H9 (cell line): ENCODE results near the gene COL18A1. TPM values are rescaled to one million over a fixed set of nuclear protein-coding genes. Genes with fewer than 3 reads are reported as not detected.

Experiments used
- DNase-seq: peaks from one replicate; pipeline ENCODE4 v3.0.0-alpha.2; 2017
- H2AFZ ChIP-seq: one replicate; pipeline ENCODE4 v1.6.1; 2013; ENCODE audit warnings: mild to moderate bottlenecking, low read length, control low read depth, moderate library complexity
- H2AK5ac ChIP-seq: 2 replicates; pipeline ENCODE4 v1.6.1; 2013; ENCODE audit warnings: low read length, control low read depth, mixed read lengths; ENCODE audit not compliant: insufficient read length
- H2BK120ac ChIP-seq: one replicate; pipeline ENCODE4 v1.6.1; 2013; ENCODE audit warnings: low read depth, mild to moderate bottlenecking, low read length, control low read depth, inconsistent platforms; ENCODE audit not compliant: poor library complexity, severe bottlenecking
- H2BK12ac ChIP-seq: 2 replicates; pipeline ENCODE4 v1.6.1; 2013; ENCODE audit warnings: low read length, control low read depth, mixed read lengths, low read depth; ENCODE audit not compliant: insufficient read length
- H2BK15ac ChIP-seq: 2 replicates; pipeline ENCODE4 v1.6.1; 2013; ENCODE audit warnings: low read depth, low read length, control low read depth
- H2BK20ac ChIP-seq: one replicate; pipeline ENCODE4 v1.6.1; 2013; ENCODE audit warnings: low read depth, mild to moderate bottlenecking, low read length, control low read depth, inconsistent platforms; ENCODE audit not compliant: poor library complexity, severe bottlenecking
- H2BK5ac ChIP-seq: 2 replicates; pipeline ENCODE4 v1.6.1; 2013; ENCODE audit warnings: low read length, control low read depth, mixed read lengths; ENCODE audit not compliant: insufficient read length
- H3K14ac ChIP-seq: 2 replicates; pipeline ENCODE4 v1.6.1; 2013; ENCODE audit warnings: low read length, control low read depth; ENCODE audit not compliant: insufficient read depth
- H3K18ac ChIP-seq: 2 replicates; pipeline ENCODE4 v1.6.1; 2013; ENCODE audit warnings: low read depth, mild to moderate bottlenecking, mixed read lengths, low read length, control low read depth; ENCODE audit not compliant: insufficient read length
- H3K23ac ChIP-seq: 2 replicates; pipeline ENCODE4 v1.6.1; 2013; ENCODE audit warnings: low read length, control low read depth, mixed read lengths, low read depth; ENCODE audit not compliant: insufficient read length
- H3K23me2 ChIP-seq: 2 replicates; pipeline ENCODE4 v1.6.1; 2013; ENCODE audit warnings: low read depth, mild to moderate bottlenecking, mixed read lengths, low read length, control low read depth; ENCODE audit not compliant: insufficient read length, poor library complexity, severe bottlenecking
- H3K27ac ChIP-seq: 2 replicates; pipeline ENCODE4 v1.5.1; 2013; ENCODE audit warnings: low read length, control low read depth, mixed read lengths, low read depth; ENCODE audit not compliant: insufficient read length
- H3K27me3 ChIP-seq: 2 replicates; pipeline ENCODE4 v1.6.1; 2013; ENCODE audit warnings: low read length, control low read depth, inconsistent platforms; ENCODE audit not compliant: insufficient read depth
- H3K4ac ChIP-seq: 2 replicates; pipeline ENCODE4 v1.6.1; 2013; ENCODE audit warnings: low read depth, mild to moderate bottlenecking, control low read depth, inconsistent platforms, low read length, moderate library complexity
- H3K4me1 ChIP-seq: 2 replicates; pipeline ENCODE4 v1.6.1; 2013; ENCODE audit warnings: low read length, control low read depth, inconsistent platforms; ENCODE audit not compliant: insufficient read depth
- H3K4me2 ChIP-seq: 2 replicates; pipeline ENCODE4 v1.6.1; 2013; ENCODE audit warnings: low read length, control low read depth, mixed read lengths; ENCODE audit not compliant: insufficient read length, insufficient read depth
- H3K56ac ChIP-seq: 2 replicates; pipeline ENCODE4 v1.6.1; 2013; ENCODE audit warnings: low read depth, mild to moderate bottlenecking, mixed read lengths, low read length, control low read depth; ENCODE audit not compliant: insufficient read length
- H3K79me1 ChIP-seq: 2 replicates; pipeline ENCODE4 v1.6.1; 2013; ENCODE audit warnings: low read depth, mild to moderate bottlenecking, moderate library complexity, low read length, control low read depth, inconsistent platforms; ENCODE audit not compliant: insufficient read depth, poor library complexity, severe bottlenecking
- H3K79me2 ChIP-seq: 2 replicates; pipeline ENCODE4 v1.6.1; 2013; ENCODE audit warnings: low read length, control low read depth, inconsistent platforms; ENCODE audit not compliant: insufficient read depth
- H3K9ac ChIP-seq: 2 replicates; pipeline ENCODE4 v1.6.1; 2013; ENCODE audit warnings: low read length, control low read depth, mixed read lengths; ENCODE audit not compliant: insufficient read length; ENCODE audit errors: extremely low read depth
- H3K9me3 ChIP-seq: one replicate; pipeline ENCODE4 v1.6.1; 2013; ENCODE audit warnings: low read depth, low read length, inconsistent platforms; ENCODE audit not compliant: control insufficient read depth
- H3T11ph ChIP-seq: one replicate; pipeline ENCODE4 v1.6.1; 2013; ENCODE audit warnings: mild to moderate bottlenecking, low read length, control low read depth, inconsistent platforms
- H4K20me1 ChIP-seq: one replicate; pipeline ENCODE4 v1.6.1; 2013; ENCODE audit not compliant: control insufficient read depth, insufficient read length, insufficient read depth
- H4K5ac ChIP-seq: 2 replicates; pipeline ENCODE4 v1.6.1; 2013; ENCODE audit warnings: low read depth, mild to moderate bottlenecking, mixed read lengths, low read length, control low read depth; ENCODE audit not compliant: insufficient read length
- H4K8ac ChIP-seq: replicated peaks from 2 replicates; pipeline ENCODE4 v1.6.1; 2013; ENCODE audit warnings: low read length, control low read depth, mixed read lengths, low read depth; ENCODE audit not compliant: insufficient read length
- H4K91ac ChIP-seq: 2 replicates; pipeline ENCODE4 v1.6.1; 2013; ENCODE audit warnings: low read depth, mild to moderate bottlenecking, moderate library complexity, mixed read lengths, low read length, control low read depth; ENCODE audit not compliant: insufficient read length
- H3K27ac Mint-ChIP-seq, 3 experiments: 2 replicates in 2 of 3; 3 replicates in 1 of 3; pipeline ENCODE4 v1.8.0; 2020 to 2021; ENCODE audit warnings: mixed read lengths in 3 of 3, mild to moderate bottlenecking in 1 of 3, moderate library complexity in 1 of 3
- H3K27me3 Mint-ChIP-seq: 2 replicates; pipeline ENCODE4 v1.8.0; 2021; ENCODE audit warnings: low read depth, mild to moderate bottlenecking, moderate library complexity, mixed read lengths
- H3K36me3 Mint-ChIP-seq, 3 experiments: 2 replicates in 2 of 3; 3 replicates in 1 of 3; pipeline ENCODE4 v1.8.0; 2020 to 2021; ENCODE audit warnings: low read depth in 3 of 3, mixed read lengths in 3 of 3; ENCODE audit not compliant: insufficient read depth in 1 of 3
- H3K4me1 Mint-ChIP-seq, 2 experiments: 2 replicates each; pipeline ENCODE4 v1.8.0; 2020; ENCODE audit warnings: mixed read lengths in 2 of 2
- H3K4me3 Mint-ChIP-seq, 2 experiments: 2 replicates in 1 of 2; 3 replicates in 1 of 2; pipeline ENCODE4 v1.8.0; 2020 to 2021; ENCODE audit warnings: mild to moderate bottlenecking in 2 of 2, mixed read lengths in 2 of 2, moderate library complexity in 1 of 2
- H3K9me3 Mint-ChIP-seq, 2 experiments: 2 replicates in 1 of 2; 3 replicates in 1 of 2; pipeline ENCODE4 v1.8.0; 2020; ENCODE audit warnings: mild to moderate bottlenecking in 2 of 2, mixed read lengths in 2 of 2, moderate library complexity in 1 of 2
- WGBS: extraction: QIAGEN DNeasy Blood & Tissue Kit; methylation state at CpG from one replicate; pipeline ENCODE4 v1.1.7; 2013; ENCODE audit warnings: missing lambda C conversion rate, low lambda C conversion rate, mixed read lengths; ENCODE audit not compliant: insufficient read length; ENCODE audit errors: extremely low coverage; 5-methylcytosine and 5-hydroxymethylcytosine counted together
- total RNA-seq: library from RNA; stranded (reverse); gene quantifications from 2 replicates; pipeline ENCODE4 v1.2.1, GENCODE V29; 2021
- TF ChIP-seq, protein P1 (sequence below): fragments of 200-600 bp; sonication (generic); conservative IDR thresholded peaks from 3 replicates; pipeline ENCODE4 v1.8.0; 2021; ENCODE audit warnings: antibody characterized with exemption, mild to moderate bottlenecking

COL18A1 gene
- total RNA-seq, 1 experiment from 2014 or later, result 232 TPM

DNA sequence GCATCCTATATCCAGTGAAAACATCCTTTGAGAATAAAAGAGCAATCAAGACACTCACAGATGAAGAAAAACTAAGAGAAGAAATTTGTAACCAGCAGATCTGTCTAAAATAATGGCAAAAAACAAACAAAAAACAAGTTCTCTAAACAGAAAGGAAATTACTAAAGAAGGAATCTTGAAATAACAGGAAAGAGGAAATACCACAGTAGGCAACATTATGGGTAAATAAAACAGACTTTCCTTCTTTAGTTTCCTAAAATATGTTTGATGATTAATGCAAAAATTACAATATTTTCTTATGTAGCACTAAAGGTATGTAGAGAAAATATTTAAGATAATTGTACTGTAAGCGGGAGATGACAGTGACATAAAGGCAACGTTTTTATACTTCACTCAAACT lies 113.8 kb downstream of the COL18A1 start:
- H2AFZ ChIP-seq, result no peak overlapping the region
- no peak overlapping the region for H3K27ac ChIP-seq
- no peak overlapping the region for H3K23ac ChIP-seq
- H3K56ac ChIP-seq, result no peak overlapping the region
- no peak overlapping the region for H3K14ac ChIP-seq
- H2BK20ac ChIP-seq, result no peak overlapping the region
- Mint-ChIP-seq H3K36me3 (peaks cover 58 to 72% (median 72%) of the 10 kb centered on the region in 3 experiments), H3K4me1 (no peaks in the 10 kb centered on the region), H3K27me3 (peaks cover 11% of the 10 kb centered on the region), H3K4me3 (no peak overlapping the region), H3K9me3 (peaks cover 46 to 52% of the 10 kb centered on the region in 2 experiments), H3K27ac (no peak overlapping the region)
- H4K5ac ChIP-seq, result no peak overlapping the region
- H3K4ac ChIP-seq, result no peak overlapping the region
- H3K18ac ChIP-seq, result no peak overlapping the region
- TF ChIP-seq, protein P1, sequence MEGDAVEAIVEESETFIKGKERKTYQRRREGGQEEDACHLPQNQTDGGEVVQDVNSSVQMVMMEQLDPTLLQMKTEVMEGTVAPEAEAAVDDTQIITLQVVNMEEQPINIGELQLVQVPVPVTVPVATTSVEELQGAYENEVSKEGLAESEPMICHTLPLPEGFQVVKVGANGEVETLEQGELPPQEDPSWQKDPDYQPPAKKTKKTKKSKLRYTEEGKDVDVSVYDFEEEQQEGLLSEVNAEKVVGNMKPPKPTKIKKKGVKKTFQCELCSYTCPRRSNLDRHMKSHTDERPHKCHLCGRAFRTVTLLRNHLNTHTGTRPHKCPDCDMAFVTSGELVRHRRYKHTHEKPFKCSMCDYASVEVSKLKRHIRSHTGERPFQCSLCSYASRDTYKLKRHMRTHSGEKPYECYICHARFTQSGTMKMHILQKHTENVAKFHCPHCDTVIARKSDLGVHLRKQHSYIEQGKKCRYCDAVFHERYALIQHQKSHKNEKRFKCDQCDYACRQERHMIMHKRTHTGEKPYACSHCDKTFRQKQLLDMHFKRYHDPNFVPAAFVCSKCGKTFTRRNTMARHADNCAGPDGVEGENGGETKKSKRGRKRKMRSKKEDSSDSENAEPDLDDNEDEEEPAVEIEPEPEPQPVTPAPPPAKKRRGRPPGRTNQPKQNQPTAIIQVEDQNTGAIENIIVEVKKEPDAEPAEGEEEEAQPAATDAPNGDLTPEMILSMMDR, result no peak
- H3K4me2 ChIP-seq, result no peak overlapping the region
- H2BK120ac ChIP-seq, result no peak overlapping the region
- H3K79me2 ChIP-seq, result no peaks in the 10 kb centered on the region
- H2BK12ac ChIP-seq, result no peak overlapping the region
- no peaks in the 10 kb centered on the region for H3K4me1 ChIP-seq
- no peak for DNase-seq
- H4K20me1 ChIP-seq, result no peaks in the 10 kb centered on the region
- no peak overlapping the region for H4K8ac ChIP-seq
- no peak overlapping the region for H2BK5ac ChIP-seq
- no peak overlapping the region for H4K91ac ChIP-seq
- no peak overlapping the region for H3T11ph ChIP-seq
- no peak overlapping the region for H2AK5ac ChIP-seq
- H3K79me1 ChIP-seq, result no peaks in the 10 kb centered on the region
- H3K9ac ChIP-seq, result no peak overlapping the region
- H3K9me3 ChIP-seq, result peaks cover 3% of the 10 kb centered on the region
- no CpG with 5 or more reads among the region's 2 CpGs for WGBS
- no peaks in the 10 kb centered on the region for H3K23me2 ChIP-seq
- no peak overlapping the region for H2BK15ac ChIP-seq
- H3K27me3 ChIP-seq, result no peaks in the 10 kb centered on the region
